GM12891 (cell line): ENCODE data around the gene MLLT11.

Experiments used
- POLR2A ChIP-seq: IDR thresholded peaks from 2 replicates; pipeline ENCODE4 v1.6.1; 2011; ENCODE audit warnings: low read depth, low read length, control low read depth
- POLR2AphosphoS5 ChIP-seq: IDR thresholded peaks from 2 replicates; pipeline ENCODE4 v1.6.1; 2011; ENCODE audit warnings: low read depth, low read length, control low read depth

DNA sequence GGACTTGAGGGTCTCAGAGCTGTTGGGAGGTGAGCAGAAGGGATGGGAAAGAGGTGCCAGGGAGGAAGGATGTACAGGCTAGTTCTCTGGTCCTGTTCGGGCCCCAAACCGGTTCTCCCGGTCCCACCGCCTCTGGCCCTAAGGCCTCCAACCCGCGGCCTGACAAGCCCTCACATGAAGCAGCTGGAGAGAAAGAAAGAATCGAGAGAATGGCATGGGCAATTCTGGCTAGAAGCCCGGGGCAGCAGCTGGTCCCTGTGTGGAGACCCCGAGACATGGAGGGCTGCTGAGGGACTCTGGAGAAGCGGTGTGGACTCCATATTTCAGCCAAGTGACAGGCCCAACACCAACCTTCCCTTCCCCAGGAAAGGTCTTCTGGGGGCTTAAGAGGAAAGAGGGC lies 1.5 kb upstream of the MLLT11 start:
- TF ChIP-seq POLR2A (no peak), POLR2AphosphoS5 (no peak)
